D721Med (cell line): ENCODE measurements around the gene CSTPP1.
A peak's percentile ranks its signal among the peaks of the same experiment; 100 is the strongest.

Source experiments
- DNase-seq: peaks from one replicate; pipeline ENCODE4 v3.0.0; 2011; ENCODE audit warnings: low spot score; ENCODE audit not compliant: insufficient read length
- FAIRE-seq: peaks from 2 replicates; lab custom pipeline; 2011; peaks lifted over from hg19 to GRCh38; lab: Jason Lieb, UNC
- CTCF ChIP-seq: IDR thresholded peaks from 2 replicates; pipeline ENCODE4 v1.5.1; 2012; ENCODE audit warnings: mild to moderate bottlenecking, control low read depth; ENCODE audit not compliant: insufficient read depth; ENCODE audit errors: missing control alignments

Gene CSTPP1

GRCh38 chr11:47152126-47152952, 215.8 kb downstream of the CSTPP1 start:
- no peak for TF ChIP-seq CTCF
- FAIRE-seq (no peak), DNase-seq (no peak)

- no peak for FAIRE-seq
- peak; percentile 92 for DNase-seq
- peak; percentile 97 for TF ChIP-seq CTCF
Observed at GRCh38 chr11:47152953-47153950, 216.7 kb downstream of the CSTPP1 start.

- FAIRE-seq = no peak
- TF ChIP-seq CTCF = no peak
- no peak for DNase-seq
Observed at GRCh38 chr11:47154616-47155570, 218.3 kb downstream of the CSTPP1 start.

- no peak for TF ChIP-seq CTCF
- FAIRE-seq = no peak
- DNase-seq = no peak
Observed at GRCh38 chr11:47155879-47156278, 219.3 kb downstream of the CSTPP1 start.

GRCh38 chr11:47156333-47156732, 219.8 kb downstream of the CSTPP1 start:
- FAIRE-seq = no peak

More at GRCh38 chr11:47156333-47156732, 219.8 kb downstream of the CSTPP1 start:
- no peak for TF ChIP-seq CTCF
- no peak for DNase-seq
